Caco-2 (cell line): Measurements from ENCODE around the gene HOXB8. TPM values are rescaled to one million over a fixed set of nuclear protein-coding genes. Genes with fewer than 3 reads are reported as not detected.

ENCODE experiments used
- BruUV-seq: library from RNA; stranded (reverse); fragments of 400-500 nt; replicated peaks from 2 replicates; lab custom pipeline; 2021; lab: Mats Ljungman, UMichigan
- CTCF ChIA-PET: fragments of 300-600 bp; sonication (Branson Sonifier 250); formaldehyde crosslinking; loops from one replicate; lab custom pipeline; 2022; ENCODE audit warnings: antibody characterized with exemption; lab: Charles Lee
- POLR2A ChIA-PET: fragments of 300-600 bp; sonication (Branson Sonifier 250); formaldehyde crosslinking; loops from one replicate; lab custom pipeline; 2022; ENCODE audit warnings: antibody characterized with exemption; lab: Charles Lee
- DNase-seq, 2 experiments: peaks; one replicate each; pipeline versions ENCODE4 v3.0.0 to v3.0.0-alpha.2; 2020 to 2022
- H3K27me3 ChIP-seq: replicated peaks from 2 replicates; pipeline ENCODE4 v1.6.0; 2011; ENCODE audit warnings: low read length; ENCODE audit not compliant: control insufficient read depth, insufficient read depth
- H3K36me3 ChIP-seq: 2 replicates; pipeline ENCODE4 v1.5.1; 2011; ENCODE audit warnings: low read length; ENCODE audit not compliant: control insufficient read depth, insufficient read depth
- H3K4me1 ChIP-seq: fragments of 250-450 bp; sonication (Bioruptor Pico); 2 replicates; pipeline ENCODE4 v1.5.1; 2020; ENCODE audit warnings: mild to moderate bottlenecking
- H3K4me3 ChIP-seq: 2 replicates; pipeline ENCODE4 v1.5.1; 2011; ENCODE audit warnings: low read depth, mild to moderate bottlenecking, control low read depth, low read length
- H3K9me3 ChIP-seq: fragments of 250-450 bp; sonication (Bioruptor Pico); 2 replicates; pipeline ENCODE4 v1.5.1; 2020; ENCODE audit warnings: mild to moderate bottlenecking, moderate library complexity
- H3K27ac Mint-ChIP-seq: one replicate; pipeline ENCODE4 v1.8.0; 2022; ENCODE audit warnings: mixed read lengths; ENCODE audit not compliant: unreplicated experiment
- H3K27me3 Mint-ChIP-seq: one replicate; pipeline ENCODE4 v1.8.0; 2022; ENCODE audit warnings: mixed read lengths; ENCODE audit not compliant: insufficient read depth, unreplicated experiment
- H3K36me3 Mint-ChIP-seq: one replicate; pipeline ENCODE4 v1.8.0; 2022; ENCODE audit warnings: mild to moderate bottlenecking, mixed read lengths; ENCODE audit not compliant: insufficient read depth, unreplicated experiment
- H3K4me1 Mint-ChIP-seq: one replicate; pipeline ENCODE4 v1.8.0; 2022; ENCODE audit warnings: low read depth, mixed read lengths; ENCODE audit not compliant: unreplicated experiment
- H3K4me3 Mint-ChIP-seq: one replicate; pipeline ENCODE4 v1.8.0; 2022; ENCODE audit warnings: mild to moderate bottlenecking, moderate library complexity, mixed read lengths; ENCODE audit not compliant: unreplicated experiment
- H3K9me3 Mint-ChIP-seq: one replicate; pipeline ENCODE4 v1.8.0; 2022; ENCODE audit warnings: mixed read lengths; ENCODE audit not compliant: unreplicated experiment
- intact Hi-C: fragments of 100-400 bp; cut with micrococcal nuclease; formaldehyde crosslinking; loops from one replicate; pipeline ENCODE4 v1.10.0; 2022; ENCODE audit not compliant: unreplicated experiment
- total RNA-seq: library from RNA; stranded (reverse); gene quantifications from 2 replicates; pipeline ENCODE4 v1.2.3, GENCODE V29; 2022
- TF ChIP-seq, protein P1 (sequence below), 2 experiments: fragments of 200-600 bp in 1 of 2; IDR thresholded peaks; 1 replicate in 1 of 2; 2 replicates in 1 of 2; pipeline versions ENCODE4 v1.5.1 to v1.8.0; 2011 to 2022; ENCODE audit warnings: antibody characterized with exemption in 1 of 2, control low read depth in 1 of 2, inconsistent platforms in 1 of 2, low read depth in 1 of 2, low read length in 1 of 2, mild to moderate bottlenecking in 1 of 2, moderate library complexity in 1 of 2; ENCODE audit not compliant: insufficient read depth in 1 of 2, severe bottlenecking in 1 of 2, unreplicated experiment in 1 of 2

Gene HOXB8
- total RNA-seq, 1 experiment from 2014 or later, result 1.2 TPM

GRCh38 chr17:48612854-48613691 lies 2.0 kb downstream of the HOXB8 start:
- H3K4me1 ChIP-seq, result peaks cover 10% of the 10 kb centered on the region
- Mint-ChIP-seq H3K36me3 (peaks cover 9% of the 10 kb centered on the region), H3K4me3 (peak overlapping the region; percentile 86)

GRCh38 chr17:48612456-48612853 lies 2.6 kb downstream of the HOXB8 start:
- CTCF ChIA-PET, result interaction anchor here (0.5 to 1.4 kb wide), 30 partner anchors 9 to 587 kb away, joined by 3 to 28 read pairs (median 4); partner anchors contain the start of genes HOXB5, HOXB9 and NFE2L1
- Mint-ChIP-seq H3K36me3 (peaks cover 15% of the 10 kb centered on the region), H3K27me3 (peaks cover 41% of the 10 kb centered on the region)

More at GRCh38 chr17:48612854-48613691, 2.0 kb downstream of the HOXB8 start:
- BruUV-seq, result no TSS peak
- TF ChIP-seq, protein P1, sequence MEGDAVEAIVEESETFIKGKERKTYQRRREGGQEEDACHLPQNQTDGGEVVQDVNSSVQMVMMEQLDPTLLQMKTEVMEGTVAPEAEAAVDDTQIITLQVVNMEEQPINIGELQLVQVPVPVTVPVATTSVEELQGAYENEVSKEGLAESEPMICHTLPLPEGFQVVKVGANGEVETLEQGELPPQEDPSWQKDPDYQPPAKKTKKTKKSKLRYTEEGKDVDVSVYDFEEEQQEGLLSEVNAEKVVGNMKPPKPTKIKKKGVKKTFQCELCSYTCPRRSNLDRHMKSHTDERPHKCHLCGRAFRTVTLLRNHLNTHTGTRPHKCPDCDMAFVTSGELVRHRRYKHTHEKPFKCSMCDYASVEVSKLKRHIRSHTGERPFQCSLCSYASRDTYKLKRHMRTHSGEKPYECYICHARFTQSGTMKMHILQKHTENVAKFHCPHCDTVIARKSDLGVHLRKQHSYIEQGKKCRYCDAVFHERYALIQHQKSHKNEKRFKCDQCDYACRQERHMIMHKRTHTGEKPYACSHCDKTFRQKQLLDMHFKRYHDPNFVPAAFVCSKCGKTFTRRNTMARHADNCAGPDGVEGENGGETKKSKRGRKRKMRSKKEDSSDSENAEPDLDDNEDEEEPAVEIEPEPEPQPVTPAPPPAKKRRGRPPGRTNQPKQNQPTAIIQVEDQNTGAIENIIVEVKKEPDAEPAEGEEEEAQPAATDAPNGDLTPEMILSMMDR (IDR thresholded peaks at IDR 0.05; ENCODE audit: insufficient read depth in 1 of 2, low read depth in 1 of 2, low read length in 1 of 2, severe bottlenecking in 1 of 2, unreplicated experiment in 1 of 2), result peak; percentile 56 to 62
- Histone ChIP-seq H3K4me3 (peak overlapping the region; percentile 70), H3K36me3 (no peaks in the 10 kb centered on the region), H3K27me3 (peaks cover 13% of the 10 kb centered on the region), H3K9me3 (no peaks in the 10 kb centered on the region)
- peaks cover 43% of the 10 kb centered on the region for H3K27me3 Mint-ChIP-seq
- peaks cover 40% of the 10 kb centered on the region for H3K4me1 Mint-ChIP-seq
- CTCF ChIA-PET, result interaction anchor here (0.5 to 1.4 kb wide), 36 partner anchors 9 to 981 kb away, joined by 3 to 28 read pairs (median 3); partner anchors contain the start of genes HOXB5, HOXB9 and NFE2L1
- POLR2A ChIA-PET, result interaction anchor here (0.6 to 0.9 kb wide), 3 partner anchors 12 to 655 kb away, joined by 3 to 6 read pairs (median 5); partner anchors contain the start of genes NFE2L1 and PRR15L
- DNase-seq, result peak; percentile 79 to 82
- H3K9me3 Mint-ChIP-seq, result no peaks in the 10 kb centered on the region
- peak overlapping the region; percentile 4 for H3K27ac Mint-ChIP-seq
- intact Hi-C loops, result loop anchor here (1.0 to 2.0 kb wide), 2 partner anchors 115 to 460 kb away; no protein-coding TSS in a partner anchor

More at GRCh38 chr17:48612456-48612853, 2.6 kb downstream of the HOXB8 start:
- Mint-ChIP-seq H3K9me3 (no peaks in the 10 kb centered on the region), H3K4me1 (peaks cover 36% of the 10 kb centered on the region), H3K4me3 (peak overlapping the region; percentile 86), H3K27ac (peak overlapping the region; percentile 4)
- H3K9me3 ChIP-seq, result no peaks in the 10 kb centered on the region
- no peaks in the 10 kb centered on the region for H3K36me3 ChIP-seq
- peak overlapping the region; percentile 70 for H3K4me3 ChIP-seq
- POLR2A ChIA-PET, result interaction anchor here (0.8 to 0.9 kb wide), 2 partner anchors 13 to 565 kb away, joined by 3 to 5 read pairs; partner anchors contain the start of gene NFE2L1
- intact Hi-C loops, result loop anchor here (2.0 kb wide), 1 partner anchor 460 kb away; no protein-coding TSS in a partner anchor
- H3K4me1 ChIP-seq, result peaks cover 9% of the 10 kb centered on the region
- TF ChIP-seq, protein P1 (IDR thresholded peaks at IDR 0.05; ENCODE audit: insufficient read depth in 1 of 2, low read depth in 1 of 2, low read length in 1 of 2, severe bottlenecking in 1 of 2, unreplicated experiment in 1 of 2), result no peak
- no TSS peak for BruUV-seq
- peaks cover 7% of the 10 kb centered on the region for H3K27me3 ChIP-seq
- DNase-seq, result no peak
